ENCODE data around the gene GRK5.
"Not testable (repeated sequence)": the region's sequence is repeated elsewhere in the genome, so short reads cannot be mapped to it uniquely, and the experiment has no call there.

GRK5 gene

GRCh38 chr10:119222966-119223386 is 15.6 kb downstream of the GRK5 start:
- Histone ChIP-seq H3K4me1 (ENCODE audit: control insufficient read depth, insufficient read depth, low read length, poor library complexity, severe bottlenecking) (peaks cover 17% of the 10 kb centered on the region), H3K9me3 (ENCODE audit: control insufficient read depth, low read length) (no peaks in the 10 kb centered on the region), H3K27ac (ENCODE audit: low read depth, low read length, severe bottlenecking) (no peak overlapping the region), H3K4me3 (ENCODE audit: extremely low read depth, insufficient read depth, low read length, poor library complexity, severe bottlenecking) (no peak overlapping the region), H3K36me3 (ENCODE audit: control insufficient read depth, insufficient read depth, low read length) (no peaks in the 10 kb centered on the region)
- 86 to 94% methylated on average over 9 of the region's 9 CpGs for WGBS, 2 experiments (ENCODE audit: insufficient coverage in 2 of 2)

GRCh38 chr10:119225083-119225658 is 17.8 kb downstream of the GRK5 start:
- Histone ChIP-seq H3K4me3 (ENCODE audit: extremely low read depth, insufficient read depth, low read length, poor library complexity, severe bottlenecking) (no peak overlapping the region), H3K36me3 (ENCODE audit: control insufficient read depth, insufficient read depth, low read length) (no peaks in the 10 kb centered on the region), H3K4me1 (ENCODE audit: control insufficient read depth, insufficient read depth, low read length, poor library complexity, severe bottlenecking) (peaks cover 17% of the 10 kb centered on the region), H3K27ac (ENCODE audit: low read depth, low read length, severe bottlenecking) (no peak overlapping the region), H3K9me3 (ENCODE audit: control insufficient read depth, low read length) (no peaks in the 10 kb centered on the region)
- WGBS, 2 experiments (ENCODE audit: insufficient coverage in 2 of 2): 92% methylated on average over 4 of the region's 4 CpGs; no CpG with 5 or more reads in 1 of the 2 experiments

GRCh38 chr10:119227825-119228224 is 20.5 kb downstream of the GRK5 start:
- Histone ChIP-seq H3K4me1 (ENCODE audit: control insufficient read depth, insufficient read depth, low read length, poor library complexity, severe bottlenecking) (peaks cover 3% of the 10 kb centered on the region), H3K27ac (ENCODE audit: low read depth, low read length, severe bottlenecking) (no peak overlapping the region), H3K4me3 (ENCODE audit: extremely low read depth, insufficient read depth, low read length, poor library complexity, severe bottlenecking) (no peak overlapping the region), H3K9me3 (ENCODE audit: control insufficient read depth, low read length) (no peaks in the 10 kb centered on the region), H3K36me3 (ENCODE audit: control insufficient read depth, insufficient read depth, low read length) (no peaks in the 10 kb centered on the region)
- 89 to 100% methylated on average over 3 to 4 of the region's 6 CpGs for WGBS, 2 experiments (ENCODE audit: insufficient coverage in 2 of 2)

- 80% methylated on average over 1 of the region's 7 CpGs; no CpG with 5 or more reads in 1 of the 2 experiments for WGBS, 2 experiments (ENCODE audit: insufficient coverage in 2 of 2)
- H3K4me3 ChIP-seq (ENCODE audit: extremely low read depth, insufficient read depth, low read length, poor library complexity, severe bottlenecking): no peak overlapping the region
- H3K36me3 ChIP-seq (ENCODE audit: control insufficient read depth, insufficient read depth, low read length): no peaks in the 10 kb centered on the region
- no peak overlapping the region for H3K27ac ChIP-seq (ENCODE audit: low read depth, low read length, severe bottlenecking)
- H3K4me1 ChIP-seq (ENCODE audit: control insufficient read depth, insufficient read depth, low read length, poor library complexity, severe bottlenecking): no peaks in the 10 kb centered on the region
- no peaks in the 10 kb centered on the region for H3K9me3 ChIP-seq (ENCODE audit: control insufficient read depth, low read length)
Observed at GRCh38 chr10:119231654-119232053, 24.3 kb downstream of the GRK5 start.

- 80 to 100% methylated on average over 2 of the region's 4 CpGs for WGBS, 2 experiments (ENCODE audit: insufficient coverage in 2 of 2)
- H3K4me3 ChIP-seq (ENCODE audit: extremely low read depth, insufficient read depth, low read length, poor library complexity, severe bottlenecking); H3K9me3 ChIP-seq (ENCODE audit: control insufficient read depth, low read length); H3K36me3 ChIP-seq (ENCODE audit: control insufficient read depth, insufficient read depth, low read length); H3K27ac ChIP-seq (ENCODE audit: low read depth, low read length, severe bottlenecking); H3K4me1 ChIP-seq (ENCODE audit: control insufficient read depth, insufficient read depth, low read length, poor library complexity, severe bottlenecking): not testable (repeated sequence)
Observed at GRCh38 chr10:119232439-119232838, 25.1 kb downstream of the GRK5 start.

- Histone ChIP-seq H3K9me3 (ENCODE audit: control insufficient read depth, low read length) (no peaks in the 10 kb centered on the region), H3K36me3 (ENCODE audit: control insufficient read depth, insufficient read depth, low read length) (no peaks in the 10 kb centered on the region), H3K4me1 (ENCODE audit: control insufficient read depth, insufficient read depth, low read length, poor library complexity, severe bottlenecking) (peaks cover 8% of the 10 kb centered on the region), H3K4me3 (ENCODE audit: extremely low read depth, insufficient read depth, low read length, poor library complexity, severe bottlenecking) (no peak overlapping the region), H3K27ac (ENCODE audit: low read depth, low read length, severe bottlenecking) (no peak overlapping the region)
- WGBS, 2 experiments (ENCODE audit: insufficient coverage in 2 of 2): 84 to 96% methylated on average over 4 of the region's 5 CpGs
Observed at GRCh38 chr10:119233123-119233820, 25.9 kb downstream of the GRK5 start.

GRCh38 chr10:119233821-119234220 is 26.4 kb downstream of the GRK5 start:
- Histone ChIP-seq H3K36me3 (ENCODE audit: control insufficient read depth, insufficient read depth, low read length) (no peaks in the 10 kb centered on the region), H3K27ac (ENCODE audit: low read depth, low read length, severe bottlenecking) (no peak overlapping the region), H3K4me1 (ENCODE audit: control insufficient read depth, insufficient read depth, low read length, poor library complexity, severe bottlenecking) (peaks cover 12% of the 10 kb centered on the region), H3K4me3 (ENCODE audit: extremely low read depth, insufficient read depth, low read length, poor library complexity, severe bottlenecking) (no peak overlapping the region), H3K9me3 (ENCODE audit: control insufficient read depth, low read length) (no peaks in the 10 kb centered on the region)
- WGBS, 2 experiments (ENCODE audit: insufficient coverage in 2 of 2): 100% methylated on average over 2 of the region's 3 CpGs; no CpG with 5 or more reads in 1 of the 2 experiments

- H3K36me3 ChIP-seq (ENCODE audit: control insufficient read depth, insufficient read depth, low read length): no peaks in the 10 kb centered on the region
Observed at GRCh38 chr10:119235356-119235755, 28.0 kb downstream of the GRK5 start.

GRCh38 chr10:119237722-119238436 is 30.5 kb downstream of the GRK5 start:
- WGBS, 2 experiments (ENCODE audit: insufficient coverage in 2 of 2): 67 to 76% methylated on average over 7 to 8 of the region's 8 CpGs
- Histone ChIP-seq H3K9me3 (ENCODE audit: control insufficient read depth, low read length) (no peaks in the 10 kb centered on the region), H3K27ac (ENCODE audit: low read depth, low read length, severe bottlenecking) (peak overlapping the region; percentile 71), H3K4me3 (ENCODE audit: extremely low read depth, insufficient read depth, low read length, poor library complexity, severe bottlenecking) (no peak overlapping the region), H3K4me1 (ENCODE audit: control insufficient read depth, insufficient read depth, low read length, poor library complexity, severe bottlenecking) (peaks cover 12% of the 10 kb centered on the region), H3K36me3 (ENCODE audit: control insufficient read depth, insufficient read depth, low read length) (no peaks in the 10 kb centered on the region)

More at GRCh38 chr10:119235356-119235755, 28.0 kb downstream of the GRK5 start:
- no peak overlapping the region for H3K27ac ChIP-seq (ENCODE audit: low read depth, low read length, severe bottlenecking)
- peaks cover 12% of the 10 kb centered on the region for H3K4me1 ChIP-seq (ENCODE audit: control insufficient read depth, insufficient read depth, low read length, poor library complexity, severe bottlenecking)
- no peak overlapping the region for H3K4me3 ChIP-seq (ENCODE audit: extremely low read depth, insufficient read depth, low read length, poor library complexity, severe bottlenecking)
- no peaks in the 10 kb centered on the region for H3K9me3 ChIP-seq (ENCODE audit: control insufficient read depth, low read length)
- WGBS, 2 experiments (ENCODE audit: insufficient coverage in 2 of 2): 66 to 72% methylated on average over 3 of the region's 3 CpGs

GRCh38 chr10:119238577-119238976 is 31.2 kb downstream of the GRK5 start:
- no peaks in the 10 kb centered on the region for H3K9me3 ChIP-seq (ENCODE audit: control insufficient read depth, low read length)
- H3K36me3 ChIP-seq (ENCODE audit: control insufficient read depth, insufficient read depth, low read length): no peaks in the 10 kb centered on the region
- 91 to 98% methylated on average over 7 of the region's 8 CpGs for WGBS, 2 experiments (ENCODE audit: insufficient coverage in 2 of 2)
- peaks cover 12% of the 10 kb centered on the region for H3K4me1 ChIP-seq (ENCODE audit: control insufficient read depth, insufficient read depth, low read length, poor library complexity, severe bottlenecking)
- H3K4me3 ChIP-seq (ENCODE audit: extremely low read depth, insufficient read depth, low read length, poor library complexity, severe bottlenecking): no peak overlapping the region
- H3K27ac ChIP-seq (ENCODE audit: low read depth, low read length, severe bottlenecking): peak overlapping the region; percentile 71

All from mesodermal cell (in vitro differentiated cells).